ENCODE results near the gene SYDE2. TPM values are rescaled to one million over a fixed set of nuclear protein-coding genes. Genes with fewer than 3 reads are reported as not detected.

SYDE2 gene
- total RNA-seq, 2 donors from 2014 or later = 15.4 to 21.8 TPM

Small RNA genes within 50 kb of the gene (microRNA-seq; reads per million reads assigned to microRNA genes)
- gene MIR4423 (ENCODE audit: borderline number of aligned reads in 2 of 2, borderline replicate concordance in 1 of 2) = 3.5 to 19.1 reads per million in 2 donors

Other genes starting within 250 kb of the SYDE2 start
- under 1 TPM in 1 of 2 donors, not detected in 1; 0.90 TPM for gene MCOLN2, start 203.9 kb downstream of the SYDE2 start, total RNA-seq
- gene MCOLN3, start 152.5 kb downstream of the SYDE2 start, total RNA-seq = 1 to 10 TPM; 2.9 to 5.5 TPM
- 1 to 10 TPM; 7.5 to 8.6 TPM for gene C1orf52, start 58.6 kb upstream of the SYDE2 start, total RNA-seq
- 1 to 10 TPM; 7.5 to 8.0 TPM for gene BCL10, start 75.6 kb upstream of the SYDE2 start, total RNA-seq

Measured in right atrium auricular region (tissue), 2 donors.